Measurements from ENCODE around the gene FMN1.

Gene FMN1

DNA sequence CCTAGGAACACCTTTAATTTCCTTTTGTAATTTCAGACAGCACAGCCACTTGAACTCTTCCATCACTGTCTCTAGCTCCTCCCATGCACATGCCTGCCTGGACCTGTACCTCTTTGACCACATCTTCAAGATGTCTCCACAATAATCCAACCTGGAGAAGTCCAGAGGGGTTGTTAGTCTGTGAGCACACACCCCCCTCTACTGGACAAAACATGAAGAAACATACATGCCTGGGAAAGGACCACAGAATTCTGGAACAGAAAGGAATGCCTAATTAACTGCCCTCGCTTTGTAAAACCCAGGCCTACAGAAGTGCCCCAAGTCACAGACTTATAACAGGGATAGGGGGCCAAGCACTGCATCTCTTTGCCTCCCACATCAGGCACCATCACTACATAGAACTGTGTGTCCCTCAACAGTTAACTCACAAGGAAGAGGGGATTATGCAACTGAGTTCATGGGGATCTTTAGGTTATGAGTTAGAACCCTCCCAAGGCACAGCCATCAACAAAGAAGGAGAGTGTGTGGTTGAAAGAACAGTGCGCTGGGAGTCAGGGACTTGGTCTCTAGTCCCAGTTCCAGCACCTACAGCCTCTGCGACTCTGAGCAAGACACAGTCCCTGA, 61.7 kb downstream of the FMN1 start:
- peak; percentile 88 for TF ChIP-seq CTCF (IDR thresholded peaks at IDR 0.05; ENCODE audit: control insufficient read depth, insufficient read depth, low read depth, low read length, missing control alignments)
- H3K4me3 ChIP-seq (ENCODE audit: control insufficient read depth, low read depth, low read length), result no peak overlapping the region
- peak; percentile 33 for DNase-seq (ENCODE audit: low read depth)

DNA sequence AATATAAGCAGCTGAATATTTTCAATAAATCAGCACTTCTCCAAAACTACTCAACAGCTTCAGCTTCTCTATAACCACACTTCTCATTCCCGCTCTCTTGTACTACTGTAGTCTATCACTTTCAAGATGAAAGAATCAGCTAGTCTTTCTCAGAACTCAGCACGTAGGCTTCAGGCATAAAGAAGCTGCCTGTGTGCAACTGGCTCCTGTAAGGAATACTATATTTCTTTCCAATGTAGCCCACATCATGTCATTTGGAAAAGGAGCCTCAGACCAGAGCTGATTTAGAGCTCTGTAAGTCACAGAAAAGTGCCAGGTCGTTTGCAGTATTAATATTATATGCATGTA, 62.3 kb downstream of the FMN1 start:
- TF ChIP-seq CTCF (IDR thresholded peaks at IDR 0.05; ENCODE audit: control insufficient read depth, insufficient read depth, low read depth, low read length, missing control alignments), result no peak
- DNase-seq (ENCODE audit: low read depth), result no peak
- no peak overlapping the region for H3K4me3 ChIP-seq (ENCODE audit: control insufficient read depth, low read depth, low read length)

- DNase-seq (ENCODE audit: low read depth), result no peak
- no peak overlapping the region for H3K4me3 ChIP-seq (ENCODE audit: control insufficient read depth, low read depth, low read length)
- TF ChIP-seq CTCF (IDR thresholded peaks at IDR 0.05; ENCODE audit: control insufficient read depth, insufficient read depth, low read depth, low read length, missing control alignments), result no peak
Observed at GRCh38 chr15:33131552-33132232, 62.8 kb downstream of the FMN1 start.

DNA sequence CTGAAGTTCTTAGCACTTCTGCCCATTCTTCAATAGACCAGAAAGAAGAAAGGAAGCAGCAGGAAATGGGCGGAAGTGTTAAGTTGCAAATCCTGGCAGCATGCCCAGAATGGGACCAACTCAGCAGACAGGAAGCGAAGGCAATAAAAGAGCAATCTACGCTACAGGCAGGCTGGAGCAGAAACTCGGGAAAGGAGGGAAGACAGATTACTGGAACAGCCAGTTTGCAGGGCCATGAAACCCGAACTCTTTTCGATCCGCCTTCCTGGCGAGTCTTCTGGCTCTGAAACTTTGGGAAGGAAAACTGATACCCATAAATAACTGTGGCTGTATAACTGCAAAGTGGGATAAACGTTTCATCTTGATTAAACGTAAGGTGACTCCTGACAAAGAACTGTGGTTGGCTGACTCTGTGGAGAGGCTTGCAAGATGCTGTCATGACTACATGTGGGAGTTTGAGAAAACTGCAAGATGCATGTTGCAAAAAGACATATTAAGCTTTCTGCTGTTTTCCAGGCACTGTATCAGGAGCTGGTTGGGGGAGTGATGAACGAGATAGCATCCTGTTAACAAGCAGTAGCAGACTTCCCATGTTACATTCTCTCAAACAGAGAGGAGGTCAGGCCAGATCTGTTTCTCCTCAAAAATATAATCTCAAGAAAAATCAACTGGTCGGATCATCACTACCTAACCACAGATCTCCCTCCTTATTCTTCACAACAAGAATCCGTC, 67.8 kb downstream of the FMN1 start:
- no peak overlapping the region for H3K4me3 ChIP-seq (ENCODE audit: control insufficient read depth, low read depth, low read length)
- peak; percentile 94 for DNase-seq (ENCODE audit: low read depth)
- TF ChIP-seq CTCF (IDR thresholded peaks at IDR 0.05; ENCODE audit: control insufficient read depth, insufficient read depth, low read depth, low read length, missing control alignments), result no peak

GRCh38 chr15:33125894-33126537, 68.5 kb downstream of the FMN1 start:
- H3K4me3 ChIP-seq (ENCODE audit: control insufficient read depth, low read depth, low read length), result no peak overlapping the region
- DNase-seq (ENCODE audit: low read depth), result no peak
- no peak for TF ChIP-seq CTCF (IDR thresholded peaks at IDR 0.05; ENCODE audit: control insufficient read depth, insufficient read depth, low read depth, low read length, missing control alignments)

GRCh38 chr15:33124811-33125210, 69.7 kb downstream of the FMN1 start:
- TF ChIP-seq CTCF (IDR thresholded peaks at IDR 0.05; ENCODE audit: control insufficient read depth, insufficient read depth, low read depth, low read length, missing control alignments), result no peak
- no peak for DNase-seq (ENCODE audit: low read depth)
- no peak overlapping the region for H3K4me3 ChIP-seq (ENCODE audit: control insufficient read depth, low read depth, low read length)

All from AG09309 (cell line).